Chondrocyte (in vitro differentiated cells): ENCODE data around the gene PITPNM2. TPM values are rescaled to one million over a fixed set of nuclear protein-coding genes. Genes with fewer than 3 reads are reported as not detected.

Experiments
- DNase-seq: peaks from one replicate; pipeline ENCODE4 v3.0.0; 2021; ENCODE audit warnings: mixed read lengths, low spot score
- H3K27ac Mint-ChIP-seq: one replicate; pipeline ENCODE4 v1.8.0; 2021; ENCODE audit warnings: mild to moderate bottlenecking, moderate library complexity, mixed read lengths; ENCODE audit not compliant: unreplicated experiment
- H3K27me3 Mint-ChIP-seq: 2 replicates; pipeline ENCODE4 v1.8.0; 2021; ENCODE audit warnings: low read depth, mixed read lengths
- H3K36me3 Mint-ChIP-seq: 2 replicates; pipeline ENCODE4 v1.8.0; 2021; ENCODE audit warnings: low read depth, mixed read lengths
- H3K4me1 Mint-ChIP-seq: 2 replicates; pipeline ENCODE4 v1.8.0; 2021; ENCODE audit warnings: low read depth, mild to moderate bottlenecking, mixed read lengths
- H3K4me3 Mint-ChIP-seq: one replicate; pipeline ENCODE4 v1.8.0; 2021; ENCODE audit warnings: mild to moderate bottlenecking, moderate library complexity, mixed read lengths; ENCODE audit not compliant: unreplicated experiment
- H3K9me3 Mint-ChIP-seq: 2 replicates; pipeline ENCODE4 v1.8.0; 2021; ENCODE audit warnings: low read depth, mixed read lengths
- CTCF ChIP-seq: fragments of 200-600 bp; sonication (generic); IDR thresholded peaks from 2 replicates; pipeline ENCODE4 v1.5.0; 2021; ENCODE audit warnings: antibody characterized with exemption, mild to moderate bottlenecking, moderate library complexity
- total RNA-seq: library from RNA; stranded (reverse); gene quantifications from 3 replicates; pipeline ENCODE4 v1.2.1, GENCODE V29; 2021

Gene PITPNM2
- total RNA-seq, 1 donor from 2014 or later = 11.5 TPM

GRCh38 chr12:123101526-123101925 is 49.4 kb downstream of the PITPNM2 start:
- Mint-ChIP-seq H3K4me3 (no peak overlapping the region), H3K27me3 (no peaks in the 10 kb centered on the region), H3K9me3 (no peaks in the 10 kb centered on the region), H3K27ac (no peak overlapping the region), H3K36me3 (peaks cover 2% of the 10 kb centered on the region), H3K4me1 (peaks cover 4% of the 10 kb centered on the region)
- TF ChIP-seq CTCF = no peak
- no peak for DNase-seq

Other genes starting within 250 kb of the PITPNM2 start
- 12.9 to 21.6 TPM (median 14.2 TPM) in 3 replicates for gene ABCB9, start 184.6 kb downstream of the PITPNM2 start, total RNA-seq
- gene OGFOD2, start 175.8 kb downstream of the PITPNM2 start, total RNA-seq = 12.0 to 13.7 TPM (median 13.5 TPM) in 3 replicates
- 145 to 165 TPM (median 146 TPM) in 3 replicates for gene ARL6IP4, start 170.4 kb downstream of the PITPNM2 start, total RNA-seq
- 24.9 to 35.5 TPM (median 27.2 TPM) in 3 replicates for gene MPHOSPH9, start 82.1 kb upstream of the PITPNM2 start, total RNA-seq
- gene MTRFR, start 82.3 kb upstream of the PITPNM2 start, total RNA-seq = 11.5 to 14.4 TPM (median 12.2 TPM) in 3 replicates
- 263 to 301 TPM (median 280 TPM) in 3 replicates for gene CDK2AP1, start 120.8 kb upstream of the PITPNM2 start, total RNA-seq
- gene SBNO1, start 213.8 kb upstream of the PITPNM2 start, total RNA-seq = 33.5 to 37.7 TPM (median 37.3 TPM) in 3 replicates
- 43.8 to 49.5 TPM (median 47.1 TPM) in 3 replicates for gene KMT5A, start 233.0 kb upstream of the PITPNM2 start, total RNA-seq